HG03558 (cell line): Measurements from ENCODE around the gene UGT1A10.
"Not testable (repeated sequence)": the region's sequence is repeated elsewhere in the genome, so short reads cannot be mapped to it uniquely, and the experiment has no call there.

ENCODE experiments used
- ATAC-seq: cut with Tn5 transposase; IDR thresholded peaks from one replicate; pipeline ENCODE4 v1.9.1; 2021; ENCODE audit warnings: moderate number of reproducible peaks; ENCODE audit not compliant: unreplicated experiment; ENCODE audit errors: extremely low read depth

UGT1A10 gene

DNA sequence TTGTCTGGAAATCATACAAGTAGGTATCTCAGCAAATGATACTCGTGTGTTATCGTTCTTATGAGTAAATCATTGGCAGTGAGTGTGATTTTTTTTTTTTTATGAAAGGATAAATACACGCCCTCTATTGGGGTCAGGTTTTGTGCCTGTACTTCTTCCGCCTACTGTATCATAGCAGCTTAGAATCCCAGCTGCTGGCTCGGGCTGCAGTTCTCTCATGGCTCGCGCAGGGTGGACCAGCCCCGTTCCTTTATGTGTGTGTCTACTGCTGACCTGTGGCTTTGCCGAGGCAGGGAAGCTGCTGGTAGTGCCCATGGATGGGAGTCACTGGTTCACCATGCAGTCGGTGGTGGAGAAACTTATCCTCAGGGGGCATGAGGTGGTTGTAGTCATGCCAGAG is at the start of gene UGT1A10:
TSS of gene UGT1A10 (plus strand) at position 143 of the 400 bp plus-strand sequence. CDS start at position 218, 75 bp downstream.
- ATAC-seq, result not testable (repeated sequence)

DNA sequence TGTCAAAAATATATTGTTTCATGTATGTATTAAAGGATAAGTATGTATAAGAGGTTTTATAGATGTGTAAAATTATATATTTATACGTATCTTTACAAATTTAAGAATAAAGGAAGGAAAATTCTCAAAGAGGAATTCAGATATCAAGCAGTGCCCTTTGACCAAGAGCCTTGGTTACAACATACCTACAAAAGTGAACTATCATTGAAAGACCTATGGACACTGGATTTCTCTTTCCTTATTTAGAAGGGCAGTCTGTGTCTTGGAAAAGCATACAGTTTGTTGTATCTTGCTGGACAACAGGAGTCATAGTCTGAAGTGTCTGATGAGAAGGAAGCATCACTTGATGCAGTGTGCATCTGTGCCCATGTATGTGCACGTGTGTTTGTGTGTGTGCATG is 47.8 kb upstream of the UGT1A10 start:
- no peak for ATAC-seq

DNA sequence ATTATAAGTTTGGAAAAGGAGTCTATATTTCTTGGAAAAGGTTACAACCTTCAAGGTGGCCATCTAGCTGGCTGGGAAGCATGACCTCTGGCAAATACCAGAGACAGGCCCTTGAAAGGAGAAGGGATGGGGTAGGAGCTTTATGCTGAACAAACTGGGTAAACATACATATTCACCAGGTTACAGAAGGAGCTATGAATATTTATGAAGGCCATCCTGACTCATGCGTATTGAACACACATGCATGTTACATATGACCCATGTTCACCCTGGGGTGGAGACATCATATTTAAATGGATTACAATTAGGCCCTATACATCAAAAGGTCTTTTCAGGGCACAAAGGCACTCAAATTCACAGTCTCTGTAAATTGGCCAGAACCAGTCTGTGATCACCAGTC is 43.5 kb upstream of the UGT1A10 start:
- ATAC-seq, result not testable (repeated sequence)

DNA sequence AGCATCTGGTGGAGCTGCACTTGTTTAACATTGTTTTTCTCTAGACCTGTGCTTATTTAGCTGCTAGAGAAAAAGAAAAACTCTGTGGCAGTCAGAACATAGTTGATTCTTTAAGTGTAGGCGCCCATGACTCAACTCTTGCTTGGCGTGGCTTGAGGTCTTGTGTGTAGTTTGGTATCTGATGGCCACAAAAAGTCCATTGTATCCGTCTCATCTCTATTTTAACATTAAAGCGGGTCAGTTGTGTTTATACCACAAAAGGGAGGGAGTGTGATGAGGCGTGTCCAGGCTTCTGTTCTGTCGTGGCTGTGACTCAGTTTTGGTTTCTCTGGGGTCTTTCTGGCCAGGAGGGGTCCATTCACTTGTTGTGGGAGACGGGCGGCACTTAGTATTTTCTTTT is 43.0 kb upstream of the UGT1A10 start:
- ATAC-seq, result no peak

DNA sequence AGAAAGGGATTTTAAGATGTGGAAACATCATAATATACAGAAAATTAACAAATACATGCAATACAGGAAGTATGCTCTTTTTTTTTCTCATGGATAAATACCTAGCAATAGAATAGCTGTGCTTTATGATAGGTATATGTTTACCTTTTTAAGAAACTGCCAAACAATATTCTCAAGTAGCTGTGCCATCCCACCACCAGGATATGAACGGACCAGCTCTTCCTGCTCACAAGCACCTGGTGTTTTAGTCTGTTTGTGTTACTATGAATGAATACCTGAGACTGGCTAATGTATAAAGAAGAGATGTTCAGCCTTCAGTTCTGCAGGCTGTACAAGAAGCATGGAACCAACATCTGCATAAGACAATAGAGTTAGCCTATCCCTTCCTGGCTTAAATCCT is 38.7 kb upstream of the UGT1A10 start:
- ATAC-seq, result no peak

DNA sequence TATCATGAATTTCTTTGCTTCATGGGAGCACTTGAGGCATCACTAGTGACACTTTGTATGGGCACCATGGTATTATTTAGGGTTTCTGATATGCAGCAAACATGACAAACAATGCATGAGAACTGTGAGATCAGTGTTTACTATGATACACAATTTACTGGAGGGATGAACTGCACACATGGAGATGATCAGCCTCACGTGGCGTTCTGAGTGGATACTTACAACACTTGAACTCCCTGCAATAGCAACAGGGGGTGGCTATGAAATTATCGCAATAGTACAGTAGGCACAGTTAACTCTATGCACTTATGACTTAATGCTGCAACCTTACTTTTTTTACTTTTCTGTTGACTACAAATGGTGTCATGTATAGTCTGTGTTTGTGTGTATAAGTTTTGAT is 37.3 kb upstream of the UGT1A10 start:
- ATAC-seq, result no peak

DNA sequence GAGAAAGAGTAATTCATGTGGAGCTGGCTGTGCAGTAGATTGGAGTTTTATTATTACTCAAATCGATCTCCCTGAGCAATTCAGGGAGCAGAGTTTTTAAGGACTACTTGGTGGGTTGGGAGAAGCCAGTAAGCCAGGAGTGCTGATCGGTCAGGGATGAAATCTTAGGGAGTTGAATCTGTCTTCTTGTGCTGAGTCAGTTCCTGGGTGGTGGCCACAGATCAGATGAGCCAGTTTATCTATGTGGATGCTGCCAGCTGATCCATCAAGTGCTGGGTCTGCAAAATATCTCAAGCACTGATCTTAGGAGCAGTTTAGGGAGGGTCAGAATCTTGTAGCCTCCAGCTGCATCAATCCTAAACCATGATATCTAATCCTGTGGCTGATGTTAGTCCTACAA is 35.9 kb upstream of the UGT1A10 start:
- ATAC-seq, result no peak

DNA sequence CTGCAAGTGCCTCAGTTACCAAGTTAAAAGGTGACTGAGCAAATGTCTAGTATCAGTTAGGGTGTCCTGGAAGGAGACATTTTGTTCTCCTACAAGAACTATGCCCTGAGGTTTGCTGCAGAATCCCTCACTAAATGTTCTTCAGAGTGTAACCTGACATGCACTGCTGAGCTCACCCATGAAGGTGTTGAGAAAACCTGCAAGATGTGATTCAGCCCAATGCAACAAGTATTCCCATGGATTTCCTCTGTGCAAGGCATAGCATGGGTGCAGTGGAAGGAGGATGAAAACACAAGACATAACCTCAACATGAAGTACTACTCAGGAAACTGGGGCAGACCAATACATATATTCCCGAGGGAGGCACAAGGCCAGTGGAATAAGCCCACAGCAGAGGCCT is 34.2 kb upstream of the UGT1A10 start:
- no peak for ATAC-seq

DNA sequence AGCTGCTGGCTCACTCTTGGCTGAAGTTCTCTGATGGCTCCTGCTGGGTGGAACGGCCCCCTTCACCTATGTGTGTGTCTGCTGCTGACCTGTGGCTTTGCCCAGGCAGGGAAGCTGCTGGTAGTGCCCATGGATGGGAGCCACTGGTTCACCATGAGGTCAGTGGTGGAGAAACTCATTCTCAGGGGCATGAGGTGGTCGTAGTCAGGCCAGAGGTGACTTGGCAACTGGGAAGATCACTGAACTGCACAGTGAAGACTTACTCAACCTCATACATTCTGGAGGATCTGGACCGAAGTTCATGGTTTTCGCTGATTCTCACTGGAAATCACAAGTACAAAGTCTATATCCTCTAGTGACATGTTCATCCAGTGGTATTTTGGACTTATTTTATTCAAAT is 32.7 kb upstream of the UGT1A10 start:
- ATAC-seq, result no peak

DNA sequence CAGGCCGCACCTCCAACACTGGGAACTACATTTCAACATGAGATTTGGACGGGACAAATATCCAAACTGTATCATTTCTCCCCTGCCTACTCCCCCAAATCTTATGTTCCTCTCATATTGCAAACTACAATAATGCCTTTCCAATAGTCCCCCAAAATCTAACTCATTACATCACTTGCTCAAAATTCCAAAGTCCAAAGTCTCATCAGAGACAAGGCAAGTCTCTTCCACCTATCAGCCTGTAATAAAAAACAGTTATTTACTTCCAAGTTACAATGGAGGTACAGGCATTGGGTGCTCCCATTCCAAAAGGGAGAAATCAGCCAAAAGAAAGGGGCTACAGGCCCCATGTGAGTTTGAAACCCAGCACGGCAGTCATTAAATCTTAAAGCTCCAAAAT is 31.4 kb upstream of the UGT1A10 start:
- ATAC-seq, result no peak

DNA sequence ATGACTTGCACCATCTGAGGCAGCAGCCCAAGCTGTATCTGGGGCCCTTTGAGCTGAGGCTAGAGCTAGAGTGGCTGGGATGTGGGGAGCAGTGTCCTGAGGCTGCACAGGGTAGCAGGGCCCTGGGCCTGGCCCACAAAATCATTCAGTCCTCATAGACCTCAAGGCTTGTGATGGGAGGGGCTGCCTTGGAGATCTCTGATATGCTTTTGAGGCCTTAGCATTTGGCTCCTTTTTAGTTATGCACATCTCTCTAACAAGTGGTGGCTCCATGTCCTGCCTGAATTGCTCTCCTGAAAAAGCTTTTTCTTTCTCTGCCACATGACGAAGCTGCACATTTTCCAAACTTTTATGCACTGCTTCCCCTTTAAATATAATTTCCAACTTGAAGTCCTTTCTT is 30.6 kb upstream of the UGT1A10 start:
- ATAC-seq, result no peak

DNA sequence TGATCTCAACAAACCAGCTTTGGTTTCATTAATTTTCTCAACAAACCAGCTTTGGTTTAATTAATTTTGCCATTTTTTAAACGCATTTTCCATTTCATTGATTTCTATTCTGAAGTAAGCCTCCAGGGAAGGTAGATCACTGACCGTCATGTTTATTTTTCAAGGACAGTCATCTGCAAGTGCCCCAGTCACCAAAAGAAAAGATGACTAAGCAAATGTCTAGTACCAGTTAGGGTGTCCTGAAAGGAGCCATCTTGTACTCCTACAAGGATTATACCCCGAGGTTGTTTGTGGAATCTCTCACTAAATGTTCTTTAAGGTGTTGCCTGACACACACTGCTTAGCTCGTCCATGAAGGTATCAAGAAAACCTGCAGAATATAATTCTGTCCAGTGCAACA is 25.0 kb upstream of the UGT1A10 start:
- ATAC-seq, result no peak

DNA sequence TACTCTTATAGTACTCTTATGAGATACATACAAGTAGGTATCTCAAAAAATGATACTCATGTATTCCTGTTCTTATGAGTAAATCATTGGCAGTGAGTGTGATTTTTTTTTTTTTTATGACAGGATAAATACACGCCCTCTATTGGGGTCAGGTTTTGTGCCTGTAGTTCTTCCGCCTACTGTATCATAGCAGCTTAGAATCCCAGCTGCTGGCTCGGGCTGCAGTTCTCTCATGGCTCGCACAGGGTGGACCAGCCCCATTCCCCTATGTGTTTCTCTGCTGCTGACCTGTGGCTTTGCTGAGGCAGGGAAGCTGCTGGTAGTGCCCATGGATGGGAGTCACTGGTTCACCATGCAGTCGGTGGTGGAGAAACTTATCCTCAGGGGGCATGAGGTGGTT is 18.8 kb upstream of the UGT1A10 start, which contains the start of gene UGT1A8:
TSS of gene UGT1A8 (plus strand) at position 158 of the 400 bp plus-strand sequence. CDS start at position 233, 75 bp downstream.
- not testable (repeated sequence) for ATAC-seq

DNA sequence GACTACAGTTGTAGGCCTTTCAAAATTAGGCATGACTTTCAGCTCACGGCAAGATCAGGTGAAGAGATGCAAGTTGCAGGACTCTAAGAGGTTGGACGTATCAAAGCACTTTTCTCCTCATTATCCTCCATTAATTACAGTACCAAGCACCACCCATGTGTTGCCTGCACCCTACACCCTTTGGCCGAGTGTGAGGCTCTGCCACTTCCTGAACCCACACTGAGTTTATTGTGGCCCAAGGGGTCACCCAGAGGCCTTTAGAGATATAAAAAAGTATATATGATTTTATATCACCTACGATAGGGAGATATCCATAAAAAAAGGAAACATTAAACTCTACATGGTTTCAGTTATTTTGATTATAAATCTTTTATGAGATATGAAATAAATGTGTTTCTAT is 16.0 kb upstream of the UGT1A10 start:
- ATAC-seq, result no peak

DNA sequence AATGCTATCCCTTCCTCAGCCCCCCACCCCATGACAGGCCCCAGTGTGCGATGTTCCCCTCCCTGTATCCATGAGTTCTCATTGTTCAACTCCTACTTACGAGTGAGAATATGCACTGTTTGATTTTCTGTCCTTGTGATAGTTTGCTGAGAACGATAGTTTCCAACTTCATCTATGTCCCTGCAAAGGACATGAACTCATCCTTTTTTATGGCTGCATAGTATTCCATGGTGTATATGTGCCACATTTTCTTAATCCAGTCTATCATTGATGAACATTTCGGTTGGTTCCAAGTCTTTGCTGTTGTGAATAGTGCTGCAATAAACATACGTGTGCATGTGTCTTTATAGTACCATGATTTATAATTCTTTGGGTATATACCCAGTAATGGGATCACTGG is 14.4 kb upstream of the UGT1A10 start:
- ATAC-seq, result not testable (repeated sequence)

DNA sequence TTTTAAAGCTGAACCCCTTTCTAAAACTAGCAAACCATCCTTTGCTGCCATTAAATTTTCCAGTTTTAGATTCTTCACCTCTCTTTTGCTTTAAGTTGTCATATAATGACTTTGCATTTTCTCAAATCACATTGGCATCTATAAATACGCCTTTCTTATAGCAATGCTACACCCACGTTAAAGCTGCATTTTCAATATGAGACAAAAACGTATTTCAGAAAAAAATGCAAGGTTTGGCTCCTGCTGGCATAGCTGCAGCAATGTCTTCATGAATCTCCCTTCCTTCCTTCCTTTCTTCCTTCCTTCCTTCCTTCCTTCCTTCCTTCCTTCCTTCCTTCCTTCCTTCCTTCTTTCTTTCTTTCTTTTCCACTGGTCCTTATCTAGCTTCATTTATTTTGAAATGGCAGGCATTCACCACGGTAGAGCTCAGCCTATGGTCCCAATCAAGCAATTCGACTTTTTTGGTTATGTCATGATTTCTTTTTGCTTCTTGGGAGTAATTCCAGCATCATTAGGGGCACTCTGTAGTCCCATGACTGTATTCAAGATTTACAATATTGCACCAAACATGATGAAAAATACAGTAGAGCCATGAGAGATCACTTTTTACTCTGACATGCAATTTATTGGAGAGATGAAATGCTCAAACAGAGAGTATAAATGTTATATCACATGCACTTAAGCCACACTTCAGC is 8.8 kb upstream of the UGT1A10 start:
- ATAC-seq, result no peak

DNA sequence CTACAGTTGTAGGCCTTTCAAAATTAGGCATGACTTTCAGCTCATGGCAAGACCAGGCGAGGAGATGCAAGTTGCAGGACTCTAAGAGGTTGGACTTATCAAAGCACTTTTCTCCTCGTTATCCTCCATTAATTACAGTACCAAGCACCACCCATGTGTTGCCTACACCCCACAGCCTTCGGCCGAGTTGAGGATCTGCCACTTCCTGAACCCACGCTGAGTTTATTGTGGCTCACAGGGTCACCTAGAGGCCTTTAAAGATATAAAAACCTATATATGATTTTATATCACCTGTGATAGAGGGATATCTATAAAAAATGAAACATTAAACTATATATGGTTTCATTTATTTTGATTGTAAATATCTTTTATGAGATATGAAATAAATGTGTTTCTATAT is 2.6 kb downstream of the UGT1A10 start:
- ATAC-seq, result no peak

DNA sequence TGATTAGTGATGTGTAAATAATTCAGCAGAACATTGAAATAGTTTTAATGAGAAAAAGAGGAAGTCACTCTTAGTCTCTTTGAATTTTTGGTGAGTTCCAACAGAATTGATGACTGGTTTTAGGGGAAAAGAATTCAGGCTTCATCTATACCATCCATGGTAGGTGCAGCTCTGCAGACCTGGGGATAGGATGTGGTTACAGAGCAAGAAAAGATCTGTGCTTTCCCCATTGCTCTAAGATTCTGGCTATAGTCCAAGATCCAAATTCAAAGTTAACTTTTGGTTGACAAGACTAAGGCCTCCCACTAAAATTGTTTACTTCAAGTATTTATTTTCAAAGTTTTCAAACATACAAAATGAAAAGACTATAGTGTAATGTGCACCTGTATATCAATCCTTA is 3.6 kb downstream of the UGT1A10 start:
- no peak for ATAC-seq

DNA sequence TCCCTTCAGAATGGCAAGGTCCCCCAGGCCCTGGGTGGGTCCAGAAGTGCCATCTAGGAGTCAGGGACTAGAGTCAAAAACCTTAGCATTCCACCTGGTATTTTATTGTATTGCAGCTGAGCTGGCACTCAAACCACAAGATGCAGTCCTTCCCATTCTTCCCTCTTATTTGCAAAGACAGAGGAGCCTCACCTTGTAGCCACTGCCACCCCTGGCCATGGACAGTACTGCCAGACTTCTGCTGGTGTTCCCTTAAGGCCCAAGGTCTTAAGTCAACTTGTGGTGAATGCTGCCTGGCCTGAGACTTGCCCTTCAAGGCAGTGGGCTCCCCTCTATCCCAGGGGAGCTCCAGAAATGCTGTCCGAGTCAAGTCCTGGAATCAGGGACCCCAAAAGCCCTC is 6.9 kb downstream of the UGT1A10 start:
- ATAC-seq, result no peak

DNA sequence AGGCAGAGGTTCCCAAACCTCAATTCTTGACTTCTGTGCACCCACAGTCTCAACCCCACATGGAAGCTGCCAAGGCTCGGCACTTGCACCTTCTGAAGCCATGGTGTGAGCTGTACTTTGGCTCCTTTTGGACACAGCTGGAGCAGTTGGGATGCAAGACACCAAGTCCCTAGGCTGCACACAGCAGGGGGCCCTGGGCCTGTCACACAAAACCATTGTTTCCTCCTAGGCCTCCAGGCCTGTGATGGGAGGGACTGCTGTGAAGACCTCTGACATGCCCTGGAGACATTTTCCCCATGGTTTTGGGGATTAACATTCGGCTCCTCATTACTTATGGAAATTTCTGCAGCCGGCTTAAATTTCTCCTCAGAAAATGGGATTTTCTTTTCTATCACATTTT is 9.8 kb downstream of the UGT1A10 start:
- not testable (repeated sequence) for ATAC-seq

DNA sequence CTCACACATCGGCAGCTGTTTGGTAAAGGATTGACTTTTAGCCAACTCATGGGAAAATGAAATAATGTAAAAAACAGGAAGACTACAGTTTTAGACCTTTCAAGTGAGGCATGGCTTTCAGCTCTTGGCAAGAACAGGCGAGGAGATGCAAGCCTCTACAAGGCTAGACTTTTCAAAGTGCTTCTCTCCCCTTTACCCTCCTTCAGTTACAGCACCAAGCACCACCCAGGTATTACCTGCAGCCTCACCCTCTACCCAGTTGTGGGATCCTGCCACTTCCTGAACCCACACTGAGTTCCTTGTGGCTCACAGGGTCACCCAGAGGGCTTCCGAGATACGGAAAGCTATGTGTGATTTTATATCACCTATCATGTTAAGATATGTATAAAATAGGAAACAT is 14.7 kb downstream of the UGT1A10 start:
- ATAC-seq, result no peak

DNA sequence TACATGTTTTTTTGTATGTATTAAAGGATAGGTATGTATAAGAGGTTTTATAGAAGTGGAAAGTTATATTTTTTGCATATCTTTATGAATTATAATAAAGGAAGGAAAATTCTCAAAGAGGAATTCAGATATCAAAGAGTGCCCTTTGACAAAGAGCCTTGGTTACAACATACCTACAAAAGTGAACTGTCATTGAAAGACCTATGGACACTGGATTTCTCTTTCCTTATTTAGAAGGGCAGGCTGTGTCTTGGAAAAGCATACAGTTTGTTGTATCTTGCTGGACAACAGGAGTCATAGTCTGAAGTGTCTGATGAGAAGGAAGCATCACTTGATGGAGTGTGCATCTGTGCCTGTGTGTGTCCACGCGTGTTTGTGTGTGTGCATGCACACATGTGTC is 15.2 kb downstream of the UGT1A10 start:
- no peak for ATAC-seq
